OCI-M2 (cell line): ENCODE measurements around the gene NT5DC3.

Experiments used
- DNase-seq: peaks from one replicate; lab custom pipeline; 2025; ENCODE audit not compliant: unreplicated experiment; lab: John Stamatoyannopoulos, UW

Gene NT5DC3

DNA sequence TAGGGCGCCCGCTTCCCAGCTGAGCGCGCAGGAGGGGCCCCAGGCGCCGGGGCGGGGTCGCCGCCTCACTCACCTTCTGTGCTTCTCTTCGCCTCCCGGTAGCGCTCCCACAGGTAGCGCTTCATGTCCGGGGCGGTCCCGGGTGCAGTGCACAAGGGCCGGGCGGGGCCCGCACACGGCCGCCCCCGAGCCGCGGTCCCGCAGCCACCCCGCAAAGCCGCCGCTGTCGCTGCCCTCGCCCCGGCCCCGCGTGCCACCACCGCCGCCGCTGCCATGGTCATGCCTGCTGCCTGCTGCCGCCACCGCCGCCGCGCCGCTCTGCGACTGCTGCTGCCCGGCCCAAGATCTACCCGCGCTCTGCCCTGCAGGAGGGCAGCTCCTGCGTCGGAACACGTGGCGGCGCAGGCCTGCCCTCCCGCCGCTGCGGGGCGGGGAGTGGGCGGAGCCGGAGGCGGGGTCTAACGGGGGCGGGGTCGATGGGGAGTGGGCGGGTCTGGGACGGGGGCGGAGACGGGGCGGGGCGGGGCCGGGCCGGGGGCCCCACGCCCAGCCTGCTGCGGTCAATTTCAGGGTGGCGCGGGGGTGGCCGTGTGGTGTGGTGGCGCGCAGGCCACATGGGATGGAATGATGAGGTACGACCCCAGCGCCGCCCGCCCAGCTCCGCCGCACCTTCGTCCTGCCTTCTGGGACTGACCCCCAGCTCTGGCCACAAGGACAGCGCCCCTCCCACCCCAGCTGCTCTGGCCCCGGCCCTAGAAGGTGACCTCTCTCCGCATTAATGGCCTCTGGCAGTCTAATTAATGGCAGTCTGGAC, at the start of gene NT5DC3:
NT5DC3 (minus strand) TSS at position 359 of the 814 bp plus-strand sequence; CDS start at position 281, 78 bp downstream.
- no peak for DNase-seq

- DNase-seq: no peak
Observed at GRCh38 chr12:103887738-103888137, 46.7 kb upstream of the NT5DC3 start.

- no peak for DNase-seq
Observed at GRCh38 chr12:103886195-103886797, 45.3 kb upstream of the NT5DC3 start.

- DNase-seq: no peak
Observed at GRCh38 chr12:103884316-103884715, 43.3 kb upstream of the NT5DC3 start.

- no peak for DNase-seq
Observed at GRCh38 chr12:103883908-103884307, 42.9 kb upstream of the NT5DC3 start.

GRCh38 chr12:103882861-103883596, 42.0 kb upstream of the NT5DC3 start:
- no peak for DNase-seq

GRCh38 chr12:103881261-103881660, 40.2 kb upstream of the NT5DC3 start:
- no peak for DNase-seq

DNA sequence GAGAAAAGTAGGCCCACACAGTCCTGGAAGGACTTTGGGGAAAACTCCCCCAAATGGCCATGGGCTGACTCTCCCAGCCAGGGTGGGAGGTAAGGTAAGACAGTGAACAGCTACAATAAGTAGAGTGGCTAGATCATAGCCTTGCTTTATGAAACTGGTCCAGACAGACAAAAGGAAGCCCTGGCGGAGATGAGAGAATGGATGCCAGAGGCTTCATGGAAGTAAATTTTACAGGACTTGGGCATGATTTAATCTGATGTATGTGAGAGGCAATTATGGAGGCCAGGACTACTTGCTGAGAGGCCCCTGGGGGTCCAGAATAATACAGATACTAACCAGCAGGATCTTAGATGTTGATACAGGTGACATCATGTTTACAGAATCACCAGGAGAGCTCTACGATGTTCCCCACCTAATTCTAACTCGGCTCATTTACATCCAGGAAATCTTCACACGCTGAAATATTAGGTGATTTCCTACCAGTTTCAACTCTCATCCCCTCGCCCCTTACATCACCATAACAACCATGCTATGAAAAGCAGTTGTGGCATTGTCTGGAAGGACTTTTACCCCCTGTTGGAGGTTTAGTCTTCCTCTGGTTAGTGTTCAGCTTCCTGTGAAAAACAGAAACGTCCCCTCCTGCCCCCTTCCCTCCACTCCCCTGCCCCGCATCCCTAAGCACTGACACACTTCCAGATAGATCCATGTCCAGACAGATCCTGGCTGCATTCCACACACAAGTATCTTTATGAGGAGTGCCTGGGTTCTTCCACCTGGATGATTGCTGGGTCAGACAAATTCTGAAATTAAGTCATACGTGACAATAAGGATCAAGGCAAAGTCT, 39.5 kb upstream of the NT5DC3 start:
- no peak for DNase-seq

- no peak for DNase-seq
Observed at GRCh38 chr12:103879878-103880277, 38.8 kb upstream of the NT5DC3 start.

DNA sequence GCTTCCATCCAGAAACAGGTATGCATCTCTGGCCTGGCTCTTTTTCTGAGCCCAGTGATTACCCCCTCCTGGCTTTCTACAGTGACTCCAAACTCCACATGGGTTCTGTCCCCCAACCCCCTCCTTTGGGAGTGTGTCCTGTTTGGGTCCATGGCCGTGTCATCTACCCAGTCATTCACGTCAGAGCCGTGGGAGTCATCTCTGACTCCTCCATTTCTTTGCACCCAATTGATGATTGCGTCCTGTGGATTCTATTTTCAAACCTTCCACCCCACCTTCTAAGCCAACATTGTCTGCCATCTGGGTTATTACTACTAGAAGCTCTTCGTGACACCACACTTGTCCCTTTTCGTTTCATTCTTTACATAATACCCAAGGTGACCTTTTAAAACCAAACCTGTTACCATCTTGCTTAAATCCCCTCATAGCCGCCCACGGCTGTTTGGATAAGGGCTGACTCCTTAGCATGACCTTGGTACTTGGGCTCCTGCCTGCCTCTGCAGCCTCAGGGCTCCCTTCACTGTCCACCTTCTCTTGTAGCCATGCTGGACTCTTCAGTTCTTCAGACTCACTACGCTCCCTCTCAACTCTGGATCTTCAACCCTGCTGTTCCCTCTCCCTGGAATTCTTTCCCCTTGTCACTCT, 38.1 kb upstream of the NT5DC3 start:
- DNase-seq: no peak

DNA sequence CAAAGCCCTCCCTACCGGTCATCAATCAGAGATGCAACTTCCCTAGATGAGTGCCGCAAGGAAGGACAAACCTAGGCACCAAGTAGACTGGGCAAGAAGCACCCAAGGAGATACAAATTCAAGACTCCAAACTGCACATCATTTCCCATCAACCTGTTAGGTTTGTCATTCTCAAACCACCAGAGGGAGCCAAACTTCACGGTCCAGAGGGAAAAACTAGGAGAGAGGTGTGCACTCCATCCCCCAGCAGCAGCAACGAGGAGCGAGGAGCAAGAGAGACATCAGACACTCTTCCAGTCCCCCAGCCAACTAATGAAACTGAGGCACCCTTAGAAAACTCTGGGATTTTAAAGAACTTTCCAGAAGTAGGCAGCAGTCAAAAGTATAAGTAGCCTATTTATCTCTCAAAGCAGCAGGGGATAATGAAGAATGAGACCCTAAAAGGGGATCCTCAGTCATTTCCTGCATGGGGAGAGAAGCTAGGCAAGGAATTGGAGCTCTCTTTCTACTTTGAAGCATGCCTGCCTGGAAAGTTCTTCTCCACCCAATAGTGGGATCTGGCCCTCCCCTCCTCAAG, 37.0 kb upstream of the NT5DC3 start:
- no peak for DNase-seq

GRCh38 chr12:103877288-103877687, 36.3 kb upstream of the NT5DC3 start:
- no peak for DNase-seq

- DNase-seq: no peak
Observed at GRCh38 chr12:103875666-103876065, 34.6 kb upstream of the NT5DC3 start.

GRCh38 chr12:103868215-103868614, 27.2 kb upstream of the NT5DC3 start:
- no peak for DNase-seq

DNA sequence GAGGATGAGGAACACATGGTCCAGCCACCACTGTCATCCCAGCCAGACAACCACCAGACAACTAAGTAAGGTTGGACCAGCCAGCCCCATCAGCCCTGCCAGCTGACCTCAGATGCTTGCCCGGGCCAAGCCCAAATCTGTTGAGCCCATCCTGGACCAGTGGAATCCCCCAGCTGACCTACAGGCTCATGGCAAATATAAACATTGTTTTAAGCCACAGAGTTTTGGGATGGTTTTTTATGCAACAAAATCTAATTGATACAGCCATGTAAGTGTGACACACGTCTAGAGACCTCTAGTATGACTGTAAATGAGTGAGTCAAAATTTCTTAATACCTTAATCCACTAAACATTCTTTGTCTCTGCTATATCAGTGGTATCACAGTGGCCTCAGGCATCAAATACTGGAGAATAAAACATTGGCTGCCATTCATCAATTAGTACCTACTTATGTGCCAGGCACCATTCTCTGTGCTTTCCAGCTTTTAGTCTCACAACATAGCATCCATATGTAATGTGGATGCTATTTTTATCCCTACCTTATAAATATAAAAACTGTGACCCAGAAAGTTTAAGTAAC, 24.2 kb upstream of the NT5DC3 start:
- no peak for DNase-seq

- DNase-seq: no peak
Observed at GRCh38 chr12:103864710-103865109, 23.7 kb upstream of the NT5DC3 start.

- no peak for DNase-seq
Observed at GRCh38 chr12:103858953-103859601, 18.0 kb upstream of the NT5DC3 start.

DNA sequence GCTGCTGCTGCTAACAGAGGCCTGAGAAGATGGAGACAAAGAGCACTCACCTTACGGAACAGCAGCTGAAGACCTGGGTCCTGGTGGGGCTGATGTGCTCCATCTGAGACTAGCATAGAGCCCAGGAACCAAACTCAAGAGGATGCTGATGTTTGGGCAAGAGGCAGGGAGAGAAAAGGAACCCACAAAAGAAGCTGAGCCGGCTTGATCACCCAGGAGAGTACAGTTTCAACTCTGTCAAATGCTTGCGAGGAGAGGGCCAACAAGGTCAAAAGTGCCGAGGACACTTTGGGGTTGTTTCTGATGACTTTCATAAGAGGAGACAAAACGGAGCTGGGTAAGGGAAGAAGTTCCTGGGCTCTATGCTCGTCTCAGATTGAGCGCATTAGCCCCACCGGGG, 17.3 kb upstream of the NT5DC3 start:
- no peak for DNase-seq

- no peak for DNase-seq
Observed at GRCh38 chr12:103857164-103857563, 16.1 kb upstream of the NT5DC3 start.
